Mucosa of rectum (tissue), 2 donors: Measurements from ENCODE around the gene ST6GAL2.

Experiments used
- H3K27ac ChIP-seq, 2 donors: one replicate each; pipeline ENCODE4 v1.7.0; 2013; ENCODE audit warnings: inconsistent platforms in 2 of 2, low read depth in 2 of 2, low read length in 2 of 2
- H3K27me3 ChIP-seq, 2 donors: one replicate each; pipeline ENCODE4 v1.7.0; 2013; ENCODE audit warnings: low read length in 2 of 2; ENCODE audit not compliant: control insufficient read depth in 2 of 2, insufficient read depth in 2 of 2
- H3K36me3 ChIP-seq, 2 donors: one replicate each; pipeline ENCODE4 v1.7.0; 2013; ENCODE audit warnings: low read length in 2 of 2; ENCODE audit not compliant: control insufficient read depth in 2 of 2, insufficient read depth in 2 of 2
- H3K4me1 ChIP-seq, 2 donors: one replicate each; pipeline ENCODE4 v1.7.0; 2013; ENCODE audit warnings: low read length in 2 of 2, mild to moderate bottlenecking in 1 of 2; ENCODE audit not compliant: control insufficient read depth in 2 of 2, insufficient read depth in 2 of 2
- H3K4me3 ChIP-seq, 2 donors: one replicate each; pipeline ENCODE4 v1.7.0; 2013; ENCODE audit warnings: low read length in 2 of 2
- H3K9ac ChIP-seq, 2 donors: one replicate each; pipeline ENCODE4 v1.7.0; 2013; ENCODE audit warnings: low read length in 2 of 2, low read depth in 1 of 2, mild to moderate bottlenecking in 1 of 2
- H3K9me3 ChIP-seq, 2 donors: one replicate each; pipeline ENCODE4 v1.7.0; 2013; ENCODE audit warnings: low read length in 2 of 2; ENCODE audit not compliant: control insufficient read depth in 2 of 2
- donor health status: healthy.
- donor health status: Normal muscosa, but diverticular disease.

Gene ST6GAL2

DNA sequence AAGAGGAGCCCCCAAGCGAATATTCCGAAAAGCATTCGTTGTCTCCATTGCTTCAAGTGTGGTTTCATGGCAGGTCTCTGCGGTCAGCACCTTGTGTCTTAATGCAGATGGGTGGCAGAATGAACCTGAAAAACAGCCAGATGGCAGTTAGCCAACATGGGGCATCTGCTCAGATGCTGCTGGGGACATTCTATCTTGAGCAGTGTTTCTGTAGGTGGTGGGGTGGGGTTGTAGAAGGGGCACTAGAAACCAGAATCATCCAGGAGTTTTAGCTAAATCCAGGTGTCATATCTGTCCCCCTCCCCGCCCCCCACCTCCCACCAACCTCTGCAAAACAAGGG lies 42.1 kb downstream of the ST6GAL2 start:
- H3K9ac ChIP-seq, result no peak overlapping the region
- H3K27ac ChIP-seq, result no peak overlapping the region
- H3K4me1 ChIP-seq, result no peaks in the 10 kb centered on the region
- H3K27me3 ChIP-seq, result no peaks in the 10 kb centered on the region
- H3K36me3 ChIP-seq, result no peaks in the 10 kb centered on the region
- no peaks in the 10 kb centered on the region for H3K9me3 ChIP-seq
- no peak overlapping the region for H3K4me3 ChIP-seq

GRCh38 chr2:106843001-106843909 lies 42.7 kb downstream of the ST6GAL2 start:
- H3K27ac ChIP-seq, result no peak overlapping the region
- no peaks in the 10 kb centered on the region for H3K9me3 ChIP-seq
- no peaks in the 10 kb centered on the region for H3K4me1 ChIP-seq
- H3K4me3 ChIP-seq, result no peak overlapping the region
- H3K27me3 ChIP-seq, result no peaks in the 10 kb centered on the region
- no peak overlapping the region for H3K9ac ChIP-seq
- H3K36me3 ChIP-seq, result no peaks in the 10 kb centered on the region

- Histone ChIP-seq H3K9me3 (no peaks in the 10 kb centered on the region), H3K4me3 (no peak overlapping the region), H3K4me1 (no peaks in the 10 kb centered on the region), H3K9ac (no peak overlapping the region), H3K27ac (no peak overlapping the region), H3K27me3 (no peaks in the 10 kb centered on the region), H3K36me3 (no peaks in the 10 kb centered on the region)
Observed at GRCh38 chr2:106841886-106842645, 43.9 kb downstream of the ST6GAL2 start.

- no peaks in the 10 kb centered on the region for H3K27me3 ChIP-seq
- H3K9ac ChIP-seq, result no peak overlapping the region
- H3K27ac ChIP-seq, result no peak overlapping the region
- no peak overlapping the region for H3K4me3 ChIP-seq
- H3K4me1 ChIP-seq, result no peaks in the 10 kb centered on the region
- H3K9me3 ChIP-seq, result no peaks in the 10 kb centered on the region
- H3K36me3 ChIP-seq, result no peaks in the 10 kb centered on the region
Observed at GRCh38 chr2:106840818-106841217, 45.1 kb downstream of the ST6GAL2 start.

- H3K27me3 ChIP-seq, result no peaks in the 10 kb centered on the region
- H3K4me1 ChIP-seq, result no peaks in the 10 kb centered on the region
- H3K4me3 ChIP-seq, result no peak overlapping the region
- H3K9ac ChIP-seq, result no peak overlapping the region
- H3K36me3 ChIP-seq, result no peaks in the 10 kb centered on the region
- H3K27ac ChIP-seq, result no peak overlapping the region
- no peaks in the 10 kb centered on the region for H3K9me3 ChIP-seq
Observed at GRCh38 chr2:106839849-106840595, 45.9 kb downstream of the ST6GAL2 start.

- no peaks in the 10 kb centered on the region for H3K36me3 ChIP-seq
- H3K4me3 ChIP-seq, result no peak overlapping the region
Observed at GRCh38 chr2:106833256-106833655, 52.7 kb downstream of the ST6GAL2 start.

GRCh38 chr2:106831816-106832569 lies 54.0 kb downstream of the ST6GAL2 start:
- no peaks in the 10 kb centered on the region for H3K9me3 ChIP-seq
- H3K4me1 ChIP-seq, result no peaks in the 10 kb centered on the region
- no peak overlapping the region for H3K27ac ChIP-seq
- no peak overlapping the region for H3K9ac ChIP-seq
- H3K36me3 ChIP-seq, result no peaks in the 10 kb centered on the region
- no peak overlapping the region for H3K4me3 ChIP-seq
- H3K27me3 ChIP-seq, result no peaks in the 10 kb centered on the region

More at GRCh38 chr2:106833256-106833655, 52.7 kb downstream of the ST6GAL2 start:
- Histone ChIP-seq H3K4me1 (no peaks in the 10 kb centered on the region), H3K9me3 (no peaks in the 10 kb centered on the region), H3K27ac (no peak overlapping the region), H3K9ac (no peak overlapping the region), H3K27me3 (no peaks in the 10 kb centered on the region)

- Histone ChIP-seq H3K9ac (no peak overlapping the region), H3K9me3 (no peaks in the 10 kb centered on the region), H3K27ac (no peak overlapping the region), H3K4me1 (no peaks in the 10 kb centered on the region), H3K4me3 (no peak overlapping the region), H3K27me3 (no peaks in the 10 kb centered on the region), H3K36me3 (no peaks in the 10 kb centered on the region)
Observed at GRCh38 chr2:106831241-106831640, 54.7 kb downstream of the ST6GAL2 start.

DNA sequence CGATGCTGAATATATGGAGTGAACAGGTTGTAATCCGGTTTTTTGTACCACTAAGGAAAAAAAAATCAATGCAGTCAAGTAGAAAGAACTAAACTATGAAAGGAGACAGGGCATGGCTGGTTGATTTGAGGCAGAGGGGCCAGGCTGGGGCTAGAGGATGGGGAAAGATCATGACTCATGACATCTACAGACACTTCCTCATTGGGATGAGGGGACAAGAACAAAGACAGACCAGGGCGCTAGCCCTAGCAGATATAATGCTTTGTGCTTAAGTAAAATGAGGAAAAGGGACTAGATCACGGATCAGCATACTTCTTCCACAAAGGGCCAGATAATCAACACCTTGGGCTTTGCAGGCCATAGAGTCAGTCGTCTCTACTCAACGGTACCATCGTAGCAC lies 55.8 kb downstream of the ST6GAL2 start:
- no peak overlapping the region for H3K27ac ChIP-seq
- no peaks in the 10 kb centered on the region for H3K36me3 ChIP-seq
- no peaks in the 10 kb centered on the region for H3K4me1 ChIP-seq
- no peaks in the 10 kb centered on the region for H3K27me3 ChIP-seq
- H3K9ac ChIP-seq, result no peak overlapping the region
- H3K9me3 ChIP-seq, result peaks cover 0 to under 1% of the 10 kb centered on the region in 2 donors
- no peak overlapping the region for H3K4me3 ChIP-seq
